ENCODE data around the gene RASIP1.
"Not testable (repeated sequence)": the region's sequence is repeated elsewhere in the genome, so short reads cannot be mapped to it uniquely, and the experiment has no call there.

Gene RASIP1

GRCh38 chr19:48735031-48735615, 5.3 kb downstream of the RASIP1 start:
- H3K4me3 ChIP-seq (ENCODE audit: low read depth, low read length): peak overlapping the region; percentile 39

GRCh38 chr19:48734625-48735024, 5.8 kb downstream of the RASIP1 start:
- peak overlapping the region; percentile 39 for H3K4me3 ChIP-seq (ENCODE audit: low read depth, low read length)

- no peak overlapping the region for H3K4me3 ChIP-seq (ENCODE audit: low read depth, low read length)
Observed at GRCh38 chr19:48731452-48731851, 9.0 kb downstream of the RASIP1 start.

- H3K4me3 ChIP-seq (ENCODE audit: low read depth, low read length): no peak overlapping the region
Observed at GRCh38 chr19:48728911-48729664, 11.3 kb downstream of the RASIP1 start.

GRCh38 chr19:48726556-48726955, 13.9 kb downstream of the RASIP1 start:
- H3K4me3 ChIP-seq (ENCODE audit: low read depth, low read length): no peak overlapping the region

GRCh38 chr19:48724796-48725753, 15.3 kb downstream of the RASIP1 start:
- no peak overlapping the region for H3K4me3 ChIP-seq (ENCODE audit: low read depth, low read length)

GRCh38 chr19:48722196-48722708, 18.2 kb downstream of the RASIP1 start:
- no peak overlapping the region for H3K4me3 ChIP-seq (ENCODE audit: low read depth, low read length)

- peak overlapping the region; percentile 83 for H3K4me3 ChIP-seq (ENCODE audit: low read depth, low read length)
Observed at GRCh38 chr19:48720613-48721296, 19.7 kb downstream of the RASIP1 start.

- no peak overlapping the region for H3K4me3 ChIP-seq (ENCODE audit: low read depth, low read length)
Observed at GRCh38 chr19:48720251-48720612, 20.2 kb downstream of the RASIP1 start.

GRCh38 chr19:48719263-48720171, 20.9 kb downstream of the RASIP1 start, which contains the start of gene MAMSTR:
Gene MAMSTR, minus strand, starts transcription at chr19:48719725. Its CDS starts 694 bp downstream, at chr19:48719031.
- peak within 1 kb of the TSS; percentile 83 for H3K4me3 ChIP-seq (ENCODE audit: low read depth, low read length)

- H3K4me3 ChIP-seq (ENCODE audit: low read depth, low read length): no peak overlapping the region
Observed at GRCh38 chr19:48718711-48719231, 21.6 kb downstream of the RASIP1 start.

- H3K4me3 ChIP-seq (ENCODE audit: low read depth, low read length): not testable (repeated sequence)
Observed at GRCh38 chr19:48718106-48718505, 22.3 kb downstream of the RASIP1 start.

GRCh38 chr19:48716562-48717291, 23.7 kb downstream of the RASIP1 start:
- no peak overlapping the region for H3K4me3 ChIP-seq (ENCODE audit: low read depth, low read length)

GRCh38 chr19:48715681-48716171, 24.7 kb downstream of the RASIP1 start:
- no peak overlapping the region for H3K4me3 ChIP-seq (ENCODE audit: low read depth, low read length)

- H3K4me3 ChIP-seq (ENCODE audit: low read depth, low read length): peak overlapping the region; percentile 24
Observed at GRCh38 chr19:48714759-48715675, 25.4 kb downstream of the RASIP1 start.

- peak overlapping the region; percentile 88 for H3K4me3 ChIP-seq (ENCODE audit: low read depth, low read length)
Observed at GRCh38 chr19:48713864-48714755, 26.3 kb downstream of the RASIP1 start.
